ENCODE measurements around the gene PAQR5. TPM values are rescaled to one million over a fixed set of nuclear protein-coding genes. Genes with fewer than 3 reads are reported as not detected.
"Not testable (repeated sequence)": the region's sequence is repeated elsewhere in the genome, so short reads cannot be mapped to it uniquely, and the experiment has no call there.

Gene PAQR5
- total RNA-seq, 4 donors from 2014 or later = 3.0 to 8.1 (median 3.9) TPM

- no peak for DNase-seq (ENCODE audit: low spot score in 2 of 2)
- H3K4me1 ChIP-seq = no peaks in the 10 kb centered on the region
- H3K9me3 ChIP-seq = no peaks in the 10 kb centered on the region
- H3K36me3 ChIP-seq = no peaks in the 10 kb centered on the region
- TF ChIP-seq POLR2A (IDR thresholded peaks at IDR 0.05) = no peak
- no peak for TF ChIP-seq CTCF (IDR thresholded peaks at IDR 0.05)
- no peak for TF ChIP-seq EP300 (IDR thresholded peaks at IDR 0.05)
- H3K27me3 ChIP-seq = no peaks in the 10 kb centered on the region
- H3K4me3 ChIP-seq = no peak overlapping the region
- 86 to 87% methylated on average over 11 of the region's 11 CpGs for WGBS, 2 donors
- peak overlapping the region in 1 of 4 donors; percentile 64 for H3K27ac ChIP-seq
Observed at GRCh38 chr15:69288531-69289341, 10.0 kb upstream of the PAQR5 start.

GRCh38 chr15:69289342-69290146 lies 9.2 kb upstream of the PAQR5 start:
- no peaks in the 10 kb centered on the region for H3K27me3 ChIP-seq
- no peaks in the 10 kb centered on the region for H3K4me1 ChIP-seq
- no peak overlapping the region for H3K4me3 ChIP-seq
- no peak for TF ChIP-seq POLR2A (IDR thresholded peaks at IDR 0.05)
- TF ChIP-seq EP300 (IDR thresholded peaks at IDR 0.05) = no peak
- TF ChIP-seq CTCF (IDR thresholded peaks at IDR 0.05) = no peak
- no peak for DNase-seq (ENCODE audit: low spot score in 2 of 2)
- WGBS, 2 donors = 46 to 51% methylated on average over 8 of the region's 8 CpGs
- H3K9me3 ChIP-seq = no peaks in the 10 kb centered on the region
- peak overlapping the region in 1 of 4 donors; percentile 64 for H3K27ac ChIP-seq
- H3K36me3 ChIP-seq = no peaks in the 10 kb centered on the region

- no peaks in the 10 kb centered on the region for H3K36me3 ChIP-seq
- peak overlapping the region in 1 of 4 donors; percentile 64 for H3K27ac ChIP-seq
- no peaks in the 10 kb centered on the region for H3K4me1 ChIP-seq
- no peak overlapping the region for H3K4me3 ChIP-seq
- TF ChIP-seq EP300 (IDR thresholded peaks at IDR 0.05) (peak in 1 of 2 donors; percentile 48), POLR2A (IDR thresholded peaks at IDR 0.05) (no peak)
- WGBS, 2 donors = 71% methylated on average over 6 to 7 of the region's 7 CpGs
- H3K9me3 ChIP-seq = no peaks in the 10 kb centered on the region
- peak; percentile 29 to 54 for DNase-seq (ENCODE audit: low spot score in 2 of 2)
- no peaks in the 10 kb centered on the region for H3K27me3 ChIP-seq
Observed at GRCh38 chr15:69290346-69291164, 8.2 kb upstream of the PAQR5 start.

- not testable (repeated sequence) for H3K36me3 ChIP-seq; H3K27me3 ChIP-seq; H3K9me3 ChIP-seq; H3K4me3 ChIP-seq; H3K4me1 ChIP-seq; DNase-seq (ENCODE audit: low spot score in 2 of 2)
- H3K27ac ChIP-seq = peak overlapping the region in 1 of 4 donors; percentile 45
- WGBS, 2 donors = 76 to 91% methylated on average over 7 to 10 of the region's 10 CpGs
Observed at GRCh38 chr15:69291651-69292050, 7.1 kb upstream of the PAQR5 start.

- no peaks in the 10 kb centered on the region for H3K36me3 ChIP-seq
- no peak for DNase-seq (ENCODE audit: low spot score in 2 of 2)
- H3K27me3 ChIP-seq = peaks cover 0 to 15% of the 10 kb centered on the region in 2 donors
- H3K4me3 ChIP-seq = no peak overlapping the region
- TF ChIP-seq POLR2A (IDR thresholded peaks at IDR 0.05) (no peak), EP300 (IDR thresholded peaks at IDR 0.05) (no peak), CTCF (IDR thresholded peaks at IDR 0.05) (no peak)
- H3K27ac ChIP-seq = no peak overlapping the region
- WGBS, 2 donors = 83 to 89% methylated on average over 9 to 10 of the region's 10 CpGs
- no peaks in the 10 kb centered on the region for H3K9me3 ChIP-seq
- no peaks in the 10 kb centered on the region for H3K4me1 ChIP-seq
Observed at GRCh38 chr15:69292826-69293420, 5.8 kb upstream of the PAQR5 start.
